Caco-2 (cell line): ENCODE results near the gene RAP1GDS1. TPM values are rescaled to one million over a fixed set of nuclear protein-coding genes. Genes with fewer than 3 reads are reported as not detected.

Experiments used
- BruUV-seq: library from RNA; stranded (reverse); fragments of 400-500 nt; replicated peaks from 2 replicates; lab custom pipeline; 2021; lab: Mats Ljungman, UMichigan
- CTCF ChIA-PET: fragments of 300-600 bp; sonication (Branson Sonifier 250); formaldehyde crosslinking; loops from one replicate; lab custom pipeline; 2022; ENCODE audit warnings: antibody characterized with exemption; lab: Charles Lee
- POLR2A ChIA-PET: fragments of 300-600 bp; sonication (Branson Sonifier 250); formaldehyde crosslinking; loops from one replicate; lab custom pipeline; 2022; ENCODE audit warnings: antibody characterized with exemption; lab: Charles Lee
- DNase-seq, 2 experiments: peaks; one replicate each; pipeline versions ENCODE4 v3.0.0 to v3.0.0-alpha.2; 2020 to 2022
- H3K27me3 ChIP-seq: replicated peaks from 2 replicates; pipeline ENCODE4 v1.6.0; 2011; ENCODE audit warnings: low read length; ENCODE audit not compliant: control insufficient read depth, insufficient read depth
- H3K36me3 ChIP-seq: 2 replicates; pipeline ENCODE4 v1.5.1; 2011; ENCODE audit warnings: low read length; ENCODE audit not compliant: control insufficient read depth, insufficient read depth
- H3K4me1 ChIP-seq: fragments of 250-450 bp; sonication (Bioruptor Pico); 2 replicates; pipeline ENCODE4 v1.5.1; 2020; ENCODE audit warnings: mild to moderate bottlenecking
- H3K4me3 ChIP-seq: 2 replicates; pipeline ENCODE4 v1.5.1; 2011; ENCODE audit warnings: low read depth, mild to moderate bottlenecking, control low read depth, low read length
- H3K9me3 ChIP-seq: fragments of 250-450 bp; sonication (Bioruptor Pico); 2 replicates; pipeline ENCODE4 v1.5.1; 2020; ENCODE audit warnings: mild to moderate bottlenecking, moderate library complexity
- H3K27ac Mint-ChIP-seq: one replicate; pipeline ENCODE4 v1.8.0; 2022; ENCODE audit warnings: mixed read lengths; ENCODE audit not compliant: unreplicated experiment
- H3K27me3 Mint-ChIP-seq: one replicate; pipeline ENCODE4 v1.8.0; 2022; ENCODE audit warnings: mixed read lengths; ENCODE audit not compliant: insufficient read depth, unreplicated experiment
- H3K36me3 Mint-ChIP-seq: one replicate; pipeline ENCODE4 v1.8.0; 2022; ENCODE audit warnings: mild to moderate bottlenecking, mixed read lengths; ENCODE audit not compliant: insufficient read depth, unreplicated experiment
- H3K4me1 Mint-ChIP-seq: one replicate; pipeline ENCODE4 v1.8.0; 2022; ENCODE audit warnings: low read depth, mixed read lengths; ENCODE audit not compliant: unreplicated experiment
- H3K4me3 Mint-ChIP-seq: one replicate; pipeline ENCODE4 v1.8.0; 2022; ENCODE audit warnings: mild to moderate bottlenecking, moderate library complexity, mixed read lengths; ENCODE audit not compliant: unreplicated experiment
- H3K9me3 Mint-ChIP-seq: one replicate; pipeline ENCODE4 v1.8.0; 2022; ENCODE audit warnings: mixed read lengths; ENCODE audit not compliant: unreplicated experiment
- intact Hi-C: fragments of 100-400 bp; cut with micrococcal nuclease; formaldehyde crosslinking; loops from one replicate; pipeline ENCODE4 v1.10.0; 2022; ENCODE audit not compliant: unreplicated experiment
- total RNA-seq: library from RNA; stranded (reverse); gene quantifications from 2 replicates; pipeline ENCODE4 v1.2.3, GENCODE V29; 2022
- TF ChIP-seq, protein P1 (sequence below), 2 experiments: fragments of 200-600 bp in 1 of 2; IDR thresholded peaks; 1 replicate in 1 of 2; 2 replicates in 1 of 2; pipeline versions ENCODE4 v1.5.1 to v1.8.0; 2011 to 2022; ENCODE audit warnings: antibody characterized with exemption in 1 of 2, control low read depth in 1 of 2, inconsistent platforms in 1 of 2, low read depth in 1 of 2, low read length in 1 of 2, mild to moderate bottlenecking in 1 of 2, moderate library complexity in 1 of 2; ENCODE audit not compliant: insufficient read depth in 1 of 2, severe bottlenecking in 1 of 2, unreplicated experiment in 1 of 2

Gene RAP1GDS1
- total RNA-seq, 1 experiment from 2014 or later: 45.5 TPM

DNA sequence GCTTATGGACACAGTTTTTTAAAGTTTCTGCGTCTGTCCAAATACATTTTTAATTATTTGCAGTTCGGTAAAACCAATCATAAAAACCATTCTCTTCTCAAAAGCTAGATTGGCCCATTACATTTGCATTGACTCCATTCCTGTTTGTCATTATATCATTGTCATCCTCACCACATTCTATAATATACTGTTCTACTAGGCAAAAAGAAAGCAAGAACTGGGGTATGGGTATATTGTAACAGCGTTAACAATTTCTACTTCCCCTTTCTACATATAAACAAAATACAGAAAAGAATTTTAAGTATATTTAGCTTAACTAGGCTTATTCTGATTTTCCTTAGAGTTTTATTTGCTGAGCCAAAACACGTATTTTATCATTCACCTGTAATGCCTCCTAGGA lies 91.8 kb downstream of the RAP1GDS1 start:
- Mint-ChIP-seq H3K27me3 (no peaks in the 10 kb centered on the region), H3K9me3 (no peaks in the 10 kb centered on the region), H3K4me1 (no peaks in the 10 kb centered on the region), H3K27ac (no peak overlapping the region), H3K4me3 (no peak overlapping the region), H3K36me3 (peaks cover 9% of the 10 kb centered on the region)
- intact Hi-C loops: no loop called here
- Histone ChIP-seq H3K36me3 (no peaks in the 10 kb centered on the region), H3K9me3 (no peaks in the 10 kb centered on the region), H3K4me1 (no peaks in the 10 kb centered on the region), H3K4me3 (no peak overlapping the region), H3K27me3 (no peaks in the 10 kb centered on the region)
- ChIA-PET POLR2A (no interaction called here), CTCF (no interaction called here)
- BruUV-seq: no TSS peak
- TF ChIP-seq, protein P1, sequence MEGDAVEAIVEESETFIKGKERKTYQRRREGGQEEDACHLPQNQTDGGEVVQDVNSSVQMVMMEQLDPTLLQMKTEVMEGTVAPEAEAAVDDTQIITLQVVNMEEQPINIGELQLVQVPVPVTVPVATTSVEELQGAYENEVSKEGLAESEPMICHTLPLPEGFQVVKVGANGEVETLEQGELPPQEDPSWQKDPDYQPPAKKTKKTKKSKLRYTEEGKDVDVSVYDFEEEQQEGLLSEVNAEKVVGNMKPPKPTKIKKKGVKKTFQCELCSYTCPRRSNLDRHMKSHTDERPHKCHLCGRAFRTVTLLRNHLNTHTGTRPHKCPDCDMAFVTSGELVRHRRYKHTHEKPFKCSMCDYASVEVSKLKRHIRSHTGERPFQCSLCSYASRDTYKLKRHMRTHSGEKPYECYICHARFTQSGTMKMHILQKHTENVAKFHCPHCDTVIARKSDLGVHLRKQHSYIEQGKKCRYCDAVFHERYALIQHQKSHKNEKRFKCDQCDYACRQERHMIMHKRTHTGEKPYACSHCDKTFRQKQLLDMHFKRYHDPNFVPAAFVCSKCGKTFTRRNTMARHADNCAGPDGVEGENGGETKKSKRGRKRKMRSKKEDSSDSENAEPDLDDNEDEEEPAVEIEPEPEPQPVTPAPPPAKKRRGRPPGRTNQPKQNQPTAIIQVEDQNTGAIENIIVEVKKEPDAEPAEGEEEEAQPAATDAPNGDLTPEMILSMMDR (IDR thresholded peaks at IDR 0.05; ENCODE audit: insufficient read depth in 1 of 2, low read depth in 1 of 2, low read length in 1 of 2, severe bottlenecking in 1 of 2, unreplicated experiment in 1 of 2): no peak
- DNase-seq: no peak

GRCh38 chr4:98358630-98359248 lies 97.6 kb downstream of the RAP1GDS1 start:
- Mint-ChIP-seq H3K36me3 (no peaks in the 10 kb centered on the region), H3K27ac (no peak overlapping the region), H3K4me1 (no peaks in the 10 kb centered on the region), H3K4me3 (no peak overlapping the region), H3K27me3 (no peaks in the 10 kb centered on the region), H3K9me3 (no peaks in the 10 kb centered on the region)
- Histone ChIP-seq H3K36me3 (no peaks in the 10 kb centered on the region), H3K4me3 (no peak overlapping the region), H3K27me3 (no peaks in the 10 kb centered on the region), H3K9me3 (no peaks in the 10 kb centered on the region), H3K4me1 (no peaks in the 10 kb centered on the region)
- CTCF ChIA-PET: no interaction called here
- TF ChIP-seq, protein P1 (IDR thresholded peaks at IDR 0.05; ENCODE audit: insufficient read depth in 1 of 2, low read depth in 1 of 2, low read length in 1 of 2, severe bottlenecking in 1 of 2, unreplicated experiment in 1 of 2): no peak
- intact Hi-C loops: no loop called here
- POLR2A ChIA-PET: no interaction called here
- BruUV-seq: no TSS peak
- DNase-seq: no peak

DNA sequence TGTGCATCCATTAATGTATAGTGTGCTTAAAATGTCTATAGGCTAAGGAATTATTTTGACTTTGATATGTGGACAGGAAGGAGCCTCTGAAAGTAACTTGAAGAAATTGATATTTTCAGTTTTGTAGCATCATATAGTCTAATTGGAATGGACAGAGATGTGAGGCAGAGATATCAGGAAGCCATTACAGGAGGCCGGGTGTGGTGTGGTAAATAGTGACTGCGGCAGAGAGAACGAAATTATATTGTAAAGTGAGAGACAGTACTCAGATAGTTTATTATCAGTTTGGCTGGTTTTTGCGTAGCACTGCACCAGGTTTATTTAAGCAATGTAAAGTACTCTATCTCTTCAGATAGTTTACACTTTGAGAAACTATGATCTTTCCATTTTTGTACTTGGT lies 98.5 kb downstream of the RAP1GDS1 start:
- Histone ChIP-seq H3K36me3 (no peaks in the 10 kb centered on the region), H3K4me1 (no peaks in the 10 kb centered on the region), H3K27me3 (no peaks in the 10 kb centered on the region), H3K9me3 (no peaks in the 10 kb centered on the region), H3K4me3 (no peak overlapping the region)
- no peaks in the 10 kb centered on the region for H3K36me3 Mint-ChIP-seq
- TF ChIP-seq, protein P1 (IDR thresholded peaks at IDR 0.05; ENCODE audit: insufficient read depth in 1 of 2, low read depth in 1 of 2, low read length in 1 of 2, severe bottlenecking in 1 of 2, unreplicated experiment in 1 of 2): no peak
- H3K27ac Mint-ChIP-seq: no peak overlapping the region
- DNase-seq: no peak
- H3K27me3 Mint-ChIP-seq: no peaks in the 10 kb centered on the region
- H3K4me3 Mint-ChIP-seq: no peak overlapping the region
- H3K9me3 Mint-ChIP-seq: no peaks in the 10 kb centered on the region
- no peaks in the 10 kb centered on the region for H3K4me1 Mint-ChIP-seq
- intact Hi-C loops: no loop called here
- no TSS peak for BruUV-seq
- ChIA-PET CTCF (no interaction called here), POLR2A (no interaction called here)
